Measurements from ENCODE around the gene BMPR1B. TPM values are rescaled to one million over a fixed set of nuclear protein-coding genes. Genes with fewer than 3 reads are reported as not detected.

The BMPR1B gene
- total and polyA plus RNA-seq, 2 donors (not counting 1 experiment from before 2014, with no cell fraction given), result not detected

- Mint-ChIP-seq H3K4me3 (no peak overlapping the region), H3K4me1 (no peaks in the 10 kb centered on the region), H3K27ac (no peak overlapping the region), H3K27me3 (no peaks in the 10 kb centered on the region), H3K9me3 (ENCODE audit: insufficient read depth) (no peaks in the 10 kb centered on the region)
- no CpG with 5 or more reads among the region's 3 CpGs for WGBS (ENCODE audit: insufficient coverage)
- ATAC-seq (ENCODE audit: low read depth) (no peak), DNase-seq (no peak)
- TF ChIP-seq CTCF (IDR thresholded peaks at IDR 0.05), result no peak
- no peak for TF ChIP-seq EZH2 (IDR thresholded peaks at IDR 0.05; ENCODE audit: borderline replicate concordance, insufficient read depth, low read depth, low read length, poor library complexity, severe bottlenecking)
- H3K9me3 ChIP-seq (ENCODE audit: control extremely low read depth in 1 of 3, control insufficient read depth in 2 of 3, insufficient read depth in 1 of 3, low read length in 2 of 3), result no peaks in the 10 kb centered on the region
- ChIA-PET CTCF (no interaction called here), POLR2A (no interaction called here)
- intact Hi-C loops (cut with micrococcal nuclease), result no loop called here
- no peaks in the 10 kb centered on the region for H4K20me1 ChIP-seq (ENCODE audit: control insufficient read depth, insufficient read depth, low read length, poor library complexity, severe bottlenecking)
- no peak overlapping the region for H2AFZ ChIP-seq (ENCODE audit: insufficient read depth, low read depth, low read length, poor library complexity, severe bottlenecking)
- no peak overlapping the region for H3K27ac ChIP-seq (ENCODE audit: low read length in 2 of 2)
- no peaks in the 10 kb centered on the region for H3K79me2 ChIP-seq (ENCODE audit: control insufficient read depth, insufficient read depth, low read length)
- H3K4me2 ChIP-seq (replicated peaks; ENCODE audit: low read depth, low read length, poor library complexity, severe bottlenecking), result no peak overlapping the region
- no peak overlapping the region for H3K9ac ChIP-seq (ENCODE audit: low read length)
- H3K27me3 ChIP-seq (replicated peaks in 1 of 4; ENCODE audit: control extremely low read depth in 1 of 4, control insufficient read depth in 3 of 4, insufficient read depth in 4 of 4, low read length in 3 of 4), result no peaks in the 10 kb centered on the region
- no peaks in the 10 kb centered on the region for H3K36me3 ChIP-seq (replicated peaks in 1 of 2; ENCODE audit: control extremely low read depth in 1 of 2, control insufficient read depth in 1 of 2, extremely low read depth in 1 of 2, insufficient read depth in 2 of 2, low read length in 1 of 2)
- no peak overlapping the region for H3K4me3 ChIP-seq (ENCODE audit: control extremely low read depth in 1 of 5, extremely low read depth in 1 of 5, insufficient read depth in 1 of 5, low read depth in 2 of 5, low read length in 4 of 5)
- H3K4me1 ChIP-seq (ENCODE audit: control insufficient read depth in 2 of 2, insufficient read depth in 2 of 2, low read length in 2 of 2), result no peaks in the 10 kb centered on the region
Observed at GRCh38 chr4:95080969-95081368, 323.2 kb downstream of the BMPR1B start.

- TF ChIP-seq CTCF (IDR thresholded peaks at IDR 0.05) (no peak), EZH2 (IDR thresholded peaks at IDR 0.05; ENCODE audit: borderline replicate concordance, insufficient read depth, low read depth, low read length, poor library complexity, severe bottlenecking) (no peak)
- H3K4me3 ChIP-seq (ENCODE audit: control extremely low read depth in 1 of 5, extremely low read depth in 1 of 5, insufficient read depth in 1 of 5, low read depth in 2 of 5, low read length in 4 of 5), result no peak overlapping the region
Observed at GRCh38 chr4:95084584-95084983, 326.8 kb downstream of the BMPR1B start.

More at GRCh38 chr4:95084584-95084983, 326.8 kb downstream of the BMPR1B start:
- ATAC-seq (ENCODE audit: low read depth) (no peak), DNase-seq (no peak)
- Mint-ChIP-seq H3K4me1 (no peaks in the 10 kb centered on the region), H3K27ac (no peak overlapping the region), H3K4me3 (no peak overlapping the region), H3K27me3 (no peaks in the 10 kb centered on the region), H3K9me3 (ENCODE audit: insufficient read depth) (no peaks in the 10 kb centered on the region)
- Histone ChIP-seq H3K4me2 (replicated peaks; ENCODE audit: low read depth, low read length, poor library complexity, severe bottlenecking) (no peak overlapping the region), H2AFZ (ENCODE audit: insufficient read depth, low read depth, low read length, poor library complexity, severe bottlenecking) (no peak overlapping the region), H3K36me3 (replicated peaks in 1 of 2; ENCODE audit: control extremely low read depth in 1 of 2, control insufficient read depth in 1 of 2, extremely low read depth in 1 of 2, insufficient read depth in 2 of 2, low read length in 1 of 2) (no peaks in the 10 kb centered on the region), H3K79me2 (ENCODE audit: control insufficient read depth, insufficient read depth, low read length) (no peaks in the 10 kb centered on the region), H3K9ac (ENCODE audit: low read length) (no peak overlapping the region), H3K9me3 (ENCODE audit: control extremely low read depth in 1 of 3, control insufficient read depth in 2 of 3, insufficient read depth in 1 of 3, low read length in 2 of 3) (no peaks in the 10 kb centered on the region), H3K27me3 (replicated peaks in 1 of 4; ENCODE audit: control extremely low read depth in 1 of 4, control insufficient read depth in 3 of 4, insufficient read depth in 4 of 4, low read length in 3 of 4) (no peaks in the 10 kb centered on the region), H3K4me1 (ENCODE audit: control insufficient read depth in 2 of 2, insufficient read depth in 2 of 2, low read length in 2 of 2) (no peaks in the 10 kb centered on the region), H3K27ac (ENCODE audit: low read length in 2 of 2) (no peak overlapping the region), H4K20me1 (ENCODE audit: control insufficient read depth, insufficient read depth, low read length, poor library complexity, severe bottlenecking) (no peaks in the 10 kb centered on the region)
- POLR2A ChIA-PET, result no interaction called here
- WGBS (ENCODE audit: insufficient coverage), result no CpG with 5 or more reads among the region's 3 CpGs
- intact Hi-C loops (cut with micrococcal nuclease), result no loop called here
- CTCF ChIA-PET, result no interaction called here
